CD14-positive monocyte (primary cell): ENCODE measurements around the gene PPM1M. TPM values are rescaled to one million over a fixed set of nuclear protein-coding genes. Genes with fewer than 3 reads are reported as not detected.
A peak's percentile ranks its signal among the peaks of the same experiment; 100 is the strongest.

Source experiments
- DNase-seq, 3 donors: peaks; one replicate each; pipeline ENCODE4 v3.0.0-alpha.2; 2011 to 2022
- H2AFZ ChIP-seq: 2 replicates; pipeline ENCODE4 v1.6.0; 2012; ENCODE audit warnings: mild to moderate bottlenecking, low read depth, low read length, inconsistent platforms; ENCODE audit not compliant: insufficient read depth, poor library complexity, severe bottlenecking
- H3K27ac ChIP-seq, 2 donors: 1 replicate in 1 of 2; 2 replicates in 1 of 2; pipeline ENCODE4 v1.5.1; 2012 to 2013; ENCODE audit warnings: low read length in 2 of 2, control low read depth in 1 of 2, inconsistent platforms in 1 of 2, low read depth in 1 of 2, mild to moderate bottlenecking in 1 of 2
- H3K27me3 ChIP-seq, 2 donors: one replicate each; pipeline versions ENCODE4 v1.6.0 to v1.6.1; 2011 to 2013; ENCODE audit warnings: low read length in 2 of 2; ENCODE audit not compliant: control insufficient read depth in 2 of 2, insufficient read depth in 2 of 2
- H3K36me3 ChIP-seq, 2 donors: replicated peaks in 1 of 2; 1 replicate in 1 of 2; 2 replicates in 1 of 2; pipeline versions ENCODE4 v1.5.1 to v1.6.1; 2012 to 2013; ENCODE audit warnings: low read length in 2 of 2, control low read depth in 1 of 2, inconsistent platforms in 1 of 2, mild to moderate bottlenecking in 1 of 2; ENCODE audit not compliant: insufficient read depth in 2 of 2, control insufficient read depth in 1 of 2
- H3K4me1 ChIP-seq, 2 donors: 1 replicate in 1 of 2; 2 replicates in 1 of 2; pipeline versions ENCODE4 v1.5.1 to v1.6.1; 2012 to 2013; ENCODE audit warnings: low read length in 2 of 2, control low read depth in 1 of 2, inconsistent platforms in 1 of 2, mild to moderate bottlenecking in 1 of 2, moderate library complexity in 1 of 2; ENCODE audit not compliant: insufficient read depth in 2 of 2, control insufficient read depth in 1 of 2
- H3K4me2 ChIP-seq: replicated peaks from 2 replicates; pipeline ENCODE3; 2012; ENCODE audit warnings: low read length, moderate library complexity, mild to moderate bottlenecking; ENCODE audit not compliant: poor library complexity, severe bottlenecking; ENCODE audit errors: extremely low read depth
- H3K4me3 ChIP-seq, 3 experiments: fragments of 200-600 bp in 1 of 3; sonication (generic) in 1 of 3; replicated peaks in 1 of 3; 1 replicate in 2 of 3; 2 replicates in 1 of 3; pipeline ENCODE4 v1.5.1; 2011 to 2013; ENCODE audit warnings: low read length in 3 of 3, mild to moderate bottlenecking in 3 of 3, control low read depth in 2 of 3, low read depth in 2 of 3, inconsistent platforms in 1 of 3, moderate library complexity in 1 of 3
- H3K79me2 ChIP-seq: 2 replicates; pipeline ENCODE4 v1.6.0; 2012; ENCODE audit warnings: mild to moderate bottlenecking, control low read depth, inconsistent platforms, low read length, moderate library complexity; ENCODE audit not compliant: insufficient read depth
- H3K9ac ChIP-seq: 2 replicates; pipeline ENCODE4 v1.6.0; 2017; ENCODE audit warnings: low read length, mild to moderate bottlenecking; ENCODE audit not compliant: insufficient read depth, poor library complexity, severe bottlenecking
- H3K9me3 ChIP-seq, 2 donors: replicated peaks in 1 of 2; 1 replicate in 1 of 2; 2 replicates in 1 of 2; pipeline versions ENCODE4 v1.5.1 to v1.6.1; 2012 to 2013; ENCODE audit warnings: low read length in 2 of 2, control low read depth in 1 of 2; ENCODE audit not compliant: control insufficient read depth in 1 of 2, insufficient read depth in 1 of 2
- H4K20me1 ChIP-seq: 2 replicates; pipeline ENCODE4 v1.6.0; 2012; ENCODE audit warnings: mild to moderate bottlenecking, low read length, control low read depth, moderate library complexity; ENCODE audit not compliant: insufficient read depth
- H3K27ac Mint-ChIP-seq, 7 donors: one replicate each; pipeline ENCODE4 v1.8.0; 2020; ENCODE audit warnings: mild to moderate bottlenecking in 7 of 7, mixed read lengths in 7 of 7, moderate library complexity in 6 of 7, inconsistent platforms in 2 of 7
- H3K27me3 Mint-ChIP-seq, 3 donors: one replicate each; pipeline ENCODE4 v1.8.0; 2021 to 2022; ENCODE audit warnings: low read depth in 3 of 3, mild to moderate bottlenecking in 3 of 3, mixed read lengths in 3 of 3, moderate library complexity in 3 of 3, inconsistent platforms in 1 of 3
- H3K36me3 Mint-ChIP-seq, 2 donors: one replicate each; pipeline ENCODE4 v1.8.0; 2020; ENCODE audit warnings: mixed read lengths in 2 of 2, inconsistent platforms in 1 of 2, mild to moderate bottlenecking in 1 of 2
- H3K4me1 Mint-ChIP-seq: one replicate; pipeline ENCODE4 v1.8.0; 2020; ENCODE audit warnings: mild to moderate bottlenecking, mixed read lengths
- H3K4me3 Mint-ChIP-seq, 2 donors: one replicate each; pipeline ENCODE4 v1.8.0; 2020; ENCODE audit warnings: mild to moderate bottlenecking in 2 of 2, mixed read lengths in 2 of 2, moderate library complexity in 1 of 2
- H3K9me3 Mint-ChIP-seq, 7 donors: one replicate each; pipeline ENCODE4 v1.8.0; 2020 to 2022; ENCODE audit warnings: mixed read lengths in 7 of 7, mild to moderate bottlenecking in 6 of 7, moderate library complexity in 6 of 7, inconsistent platforms in 2 of 7
- WGBS: methylation state at CpG from one replicate; pipeline ENCODE4 v1.1.5; 2013; ENCODE audit warnings: missing lambda C conversion rate; ENCODE audit not compliant: insufficient coverage; 5-methylcytosine and 5-hydroxymethylcytosine counted together
- intact Hi-C, 2 donors: fragments of 100-400 bp; cut with micrococcal nuclease; formaldehyde crosslinking; loops; one replicate each; pipeline versions ENCODE4 v1.15.0 to v1.15.1; 2023
- polyA plus RNA-seq, 3 donors: library from polyadenylated mRNA; depleted of rRNA in 1 of 3; unstranded in 2 of 3; stranded (reverse) in 1 of 3; fragments of 300-500 nt in 2 of 3; fragments of >200 nt in 1 of 3; fragmentation: Illumina TruSeq in 2 of 3; gene quantifications; 1 replicate in 2 of 3; 2 replicates in 1 of 3; pipeline ENCODE4 v1.2.3, GENCODE V29; 2012 to 2021
- TF ChIP-seq, protein P1 (sequence below): fragments of 200-600 bp; IDR thresholded peaks from one replicate; pipeline ENCODE4 v1.8.0; 2022; ENCODE audit warnings: antibody characterized with exemption, mild to moderate bottlenecking

Gene PPM1M
- polyA plus RNA-seq, 3 donors = 92.8 to 144 (median 120) TPM

- Histone ChIP-seq H3K79me2 (peaks cover 37% of the 10 kb centered on the region), H3K4me1 (peaks cover 62 to 67% of the 10 kb centered on the region in 2 donors), H3K4me2 (peak overlapping the region; percentile 84), H3K9ac (no peak overlapping the region), H3K4me3 (peak overlapping the region in 1 of 3 experiments; percentile 86), H2AFZ (peak overlapping the region; percentile 71), H3K36me3 (no peaks in the 10 kb centered on the region), H4K20me1 (peaks cover 16% of the 10 kb centered on the region), H3K27ac (peak overlapping the region; percentile 76 to 83), H3K27me3 (no peaks in the 10 kb centered on the region), H3K9me3 (no peaks in the 10 kb centered on the region)
- peaks cover 62% of the 10 kb centered on the region for H3K4me1 Mint-ChIP-seq
- peak overlapping the region; percentile 92 to 98 (median 93) for H3K27ac Mint-ChIP-seq
- peaks cover 0 to 4% (median 0%) of the 10 kb centered on the region in 3 donors for H3K27me3 Mint-ChIP-seq
- H3K36me3 Mint-ChIP-seq = peaks cover 13 to 17% of the 10 kb centered on the region in 2 donors
- no peaks in the 10 kb centered on the region for H3K9me3 Mint-ChIP-seq
- WGBS = 94% methylated on average over 2 of the region's 3 CpGs
- intact Hi-C loops = loop anchor here (5.0 kb wide), 2 partner anchors 45 to 135 kb away; partner anchors contain the start of gene POC1A (in 1 of the 2)
- DNase-seq = no peak
- TF ChIP-seq, protein P1, sequence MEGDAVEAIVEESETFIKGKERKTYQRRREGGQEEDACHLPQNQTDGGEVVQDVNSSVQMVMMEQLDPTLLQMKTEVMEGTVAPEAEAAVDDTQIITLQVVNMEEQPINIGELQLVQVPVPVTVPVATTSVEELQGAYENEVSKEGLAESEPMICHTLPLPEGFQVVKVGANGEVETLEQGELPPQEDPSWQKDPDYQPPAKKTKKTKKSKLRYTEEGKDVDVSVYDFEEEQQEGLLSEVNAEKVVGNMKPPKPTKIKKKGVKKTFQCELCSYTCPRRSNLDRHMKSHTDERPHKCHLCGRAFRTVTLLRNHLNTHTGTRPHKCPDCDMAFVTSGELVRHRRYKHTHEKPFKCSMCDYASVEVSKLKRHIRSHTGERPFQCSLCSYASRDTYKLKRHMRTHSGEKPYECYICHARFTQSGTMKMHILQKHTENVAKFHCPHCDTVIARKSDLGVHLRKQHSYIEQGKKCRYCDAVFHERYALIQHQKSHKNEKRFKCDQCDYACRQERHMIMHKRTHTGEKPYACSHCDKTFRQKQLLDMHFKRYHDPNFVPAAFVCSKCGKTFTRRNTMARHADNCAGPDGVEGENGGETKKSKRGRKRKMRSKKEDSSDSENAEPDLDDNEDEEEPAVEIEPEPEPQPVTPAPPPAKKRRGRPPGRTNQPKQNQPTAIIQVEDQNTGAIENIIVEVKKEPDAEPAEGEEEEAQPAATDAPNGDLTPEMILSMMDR = no peak
- H3K4me3 Mint-ChIP-seq = no peak overlapping the region
Measured at GRCh38 chr3:52196977-52197376, 48.6 kb upstream of the PPM1M start.

- H3K4me1 ChIP-seq = peaks cover 67 to 72% of the 10 kb centered on the region in 2 donors
- peaks cover 37% of the 10 kb centered on the region for H3K79me2 ChIP-seq
- intact Hi-C loops = loop anchor here (5.0 kb wide), 2 partner anchors 45 to 135 kb away; partner anchors contain the start of gene POC1A (in 1 of the 2)
- peaks cover 18% of the 10 kb centered on the region for H4K20me1 ChIP-seq
- WGBS = 58% methylated on average over 9 of the region's 10 CpGs
- peak overlapping the region; percentile 84 for H3K4me2 ChIP-seq
- H3K36me3 ChIP-seq = no peaks in the 10 kb centered on the region
- Mint-ChIP-seq H3K4me1 (peaks cover 67% of the 10 kb centered on the region), H3K36me3 (peaks cover 13 to 20% of the 10 kb centered on the region in 2 donors), H3K9me3 (no peaks in the 10 kb centered on the region), H3K27ac (peak overlapping the region; percentile 92 to 98 (median 93)), H3K4me3 (peak overlapping the region; percentile 97 to 98), H3K27me3 (peaks cover 0 to 4% (median 0%) of the 10 kb centered on the region in 3 donors)
- H3K27me3 ChIP-seq = no peaks in the 10 kb centered on the region
- DNase-seq = no peak
- H3K9ac ChIP-seq = peak overlapping the region; percentile 88
- H3K9me3 ChIP-seq = no peaks in the 10 kb centered on the region
- peak overlapping the region; percentile 3 to 86 (median 66) for H3K4me3 ChIP-seq
- peak overlapping the region; percentile 71 for H2AFZ ChIP-seq
- peak overlapping the region; percentile 76 to 83 for H3K27ac ChIP-seq
- TF ChIP-seq, protein P1 = no peak
Measured at GRCh38 chr3:52197499-52197841, 48.1 kb upstream of the PPM1M start.
